Parathyroid adenoma (tissue), 2 donors: ENCODE measurements around the gene TRIM71.
"Not testable (repeated sequence)": the region's sequence is repeated elsewhere in the genome, so short reads cannot be mapped to it uniquely, and the experiment has no call there.

Experiments used
- H2AFZ ChIP-seq: fragments of 300-600 bp; sonication (generic); one replicate; pipeline ENCODE4 v1.7.0; 2017; ENCODE audit warnings: antibody characterized with exemption, mild to moderate bottlenecking
- H3K27ac ChIP-seq: fragments of 300-600 bp; sonication (generic); one replicate; pipeline ENCODE4 v1.7.0; 2017
- H3K27me3 ChIP-seq: fragments of 300-600 bp; sonication (generic); one replicate; pipeline ENCODE4 v1.7.0; 2017; ENCODE audit warnings: low read length; ENCODE audit not compliant: control insufficient read depth, insufficient read depth
- H3K36me3 ChIP-seq: fragments of 300-600 bp; sonication (generic); one replicate; pipeline ENCODE4 v1.7.0; 2017; ENCODE audit warnings: low read length; ENCODE audit not compliant: control insufficient read depth, insufficient read depth
- H3K4me1 ChIP-seq: fragments of 300-600 bp; sonication (generic); one replicate; pipeline ENCODE4 v1.7.0; 2017; ENCODE audit warnings: control low read depth
- H3K4me2 ChIP-seq: fragments of 300-600 bp; sonication (generic); one replicate; pipeline ENCODE4 v1.7.0; 2017; ENCODE audit warnings: low read length
- H3K4me3 ChIP-seq: fragments of 300-600 bp; sonication (generic); one replicate; pipeline ENCODE4 v1.7.0; 2017; ENCODE audit warnings: low read depth, low read length
- H3K79me2 ChIP-seq: fragments of 300-600 bp; sonication (generic); one replicate; pipeline ENCODE4 v1.7.0; 2017; ENCODE audit warnings: control low read depth
- H3K9ac ChIP-seq: fragments of 300-600 bp; sonication (generic); one replicate; pipeline ENCODE4 v1.7.0; 2017; ENCODE audit warnings: mild to moderate bottlenecking
- H3K9me3 ChIP-seq: fragments of 300-600 bp; sonication (generic); one replicate; pipeline ENCODE4 v1.7.0; 2017; ENCODE audit warnings: low read length; ENCODE audit not compliant: control insufficient read depth
- CTCF ChIP-seq: fragments of 300-600 bp; sonication (generic); IDR thresholded peaks from one replicate; pipeline ENCODE4 v1.7.0; 2017; ENCODE audit warnings: antibody characterized with exemption, mild to moderate bottlenecking
- donor health status: primary hyperparathyroidism.

TRIM71 gene

GRCh38 chr3:32899265-32899664 lies 81.5 kb downstream of the TRIM71 start:
- no peak overlapping the region for H2AFZ ChIP-seq
- H3K4me3 ChIP-seq = no peak overlapping the region
- no peaks in the 10 kb centered on the region for H3K9me3 ChIP-seq
- no peaks in the 10 kb centered on the region for H3K4me1 ChIP-seq
- H3K27me3 ChIP-seq = no peaks in the 10 kb centered on the region
- no peak overlapping the region for H3K27ac ChIP-seq
- TF ChIP-seq CTCF = no peak
- no peaks in the 10 kb centered on the region for H3K36me3 ChIP-seq
- H3K4me2 ChIP-seq = no peak overlapping the region
- H3K79me2 ChIP-seq = no peaks in the 10 kb centered on the region
- H3K9ac ChIP-seq = no peak overlapping the region

- Histone ChIP-seq H2AFZ (no peak overlapping the region), H3K27me3 (no peaks in the 10 kb centered on the region), H3K9ac (no peak overlapping the region), H3K79me2 (no peaks in the 10 kb centered on the region), H3K27ac (no peak overlapping the region), H3K9me3 (no peaks in the 10 kb centered on the region), H3K4me2 (no peak overlapping the region), H3K4me1 (no peaks in the 10 kb centered on the region), H3K4me3 (no peak overlapping the region), H3K36me3 (no peaks in the 10 kb centered on the region)
- no peak for TF ChIP-seq CTCF
Observed at GRCh38 chr3:32901005-32901932, 83.5 kb downstream of the TRIM71 start.

- H3K4me3 ChIP-seq, H3K79me2 ChIP-seq, H3K9ac ChIP-seq, H3K9me3 ChIP-seq, H3K4me1 ChIP-seq, H3K36me3 ChIP-seq, H3K27ac ChIP-seq, H3K27me3 ChIP-seq: not testable (repeated sequence)
- TF ChIP-seq CTCF = peak; percentile 57
- Histone ChIP-seq H2AFZ (peak overlapping the region; percentile 88), H3K4me2 (peak overlapping the region; percentile 11)
Observed at GRCh38 chr3:32902887-32903371, 85.1 kb downstream of the TRIM71 start.

- Histone ChIP-seq H3K9ac (no peak overlapping the region), H3K36me3 (no peaks in the 10 kb centered on the region), H3K4me2 (no peak overlapping the region), H3K79me2 (no peaks in the 10 kb centered on the region), H3K27ac (no peak overlapping the region), H3K4me1 (no peaks in the 10 kb centered on the region), H2AFZ (no peak overlapping the region), H3K27me3 (no peaks in the 10 kb centered on the region), H3K4me3 (no peak overlapping the region), H3K9me3 (no peaks in the 10 kb centered on the region)
- TF ChIP-seq CTCF = no peak
Observed at GRCh38 chr3:32903953-32904352, 86.2 kb downstream of the TRIM71 start.
